ENCODE data around the gene ZNF438. TPM values are rescaled to one million over a fixed set of nuclear protein-coding genes. Genes with fewer than 3 reads are reported as not detected.

The ZNF438 gene
- polyA plus RNA-seq, 3 donors, result 5.4 to 11.1 (median 9.3) TPM

DNA sequence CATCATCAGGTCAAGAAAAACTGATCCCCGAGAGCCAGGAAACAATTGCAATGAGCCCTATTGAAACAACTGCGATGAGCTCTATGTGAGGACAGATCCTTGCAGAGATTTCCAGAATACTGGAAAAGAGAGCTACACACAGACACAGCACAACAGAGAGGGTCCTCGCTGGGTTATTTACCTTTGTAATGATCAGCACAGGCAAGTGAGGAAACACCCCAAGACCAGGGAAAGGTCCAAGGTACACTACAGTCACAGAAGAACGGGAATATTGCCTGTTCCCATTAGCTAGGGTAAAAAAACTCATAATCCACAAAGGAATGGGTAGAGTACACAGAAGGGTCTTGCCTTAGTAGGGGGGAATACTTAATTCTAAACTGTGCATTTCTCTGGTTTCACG is 152.7 kb downstream of the ZNF438 start:
- Histone ChIP-seq H3K9ac (ENCODE audit: insufficient read depth, low read length, poor library complexity, severe bottlenecking) (no peak overlapping the region), H3K79me2 (ENCODE audit: insufficient read depth, low read length) (no peaks in the 10 kb centered on the region), H3K4me3 (replicated peaks in 1 of 3; ENCODE audit: low read depth in 2 of 3, low read length in 3 of 3) (no peak overlapping the region), H3K27ac (ENCODE audit: low read depth in 1 of 2, low read length in 2 of 2) (no peak overlapping the region), H4K20me1 (ENCODE audit: insufficient read depth, low read length) (no peaks in the 10 kb centered on the region), H3K4me1 (ENCODE audit: control insufficient read depth in 1 of 2, insufficient read depth in 2 of 2, low read length in 2 of 2) (no peaks in the 10 kb centered on the region), H2AFZ (ENCODE audit: insufficient read depth, low read depth, low read length, poor library complexity, severe bottlenecking) (no peak overlapping the region), H3K27me3 (ENCODE audit: control insufficient read depth in 2 of 2, insufficient read depth in 2 of 2, low read length in 2 of 2) (no peaks in the 10 kb centered on the region), H3K36me3 (replicated peaks in 1 of 2; ENCODE audit: control insufficient read depth in 1 of 2, insufficient read depth in 2 of 2, low read length in 2 of 2) (peaks cover 18 to 31% of the 10 kb centered on the region in 2 donors), H3K4me2 (replicated peaks; ENCODE audit: extremely low read depth, low read length, poor library complexity, severe bottlenecking) (no peak overlapping the region), H3K9me3 (replicated peaks in 1 of 2; ENCODE audit: control insufficient read depth in 1 of 2, insufficient read depth in 1 of 2, low read length in 2 of 2) (no peaks in the 10 kb centered on the region)
- 100% methylated on average over 1 of the region's 5 CpGs for WGBS (ENCODE audit: insufficient coverage)
- H3K27me3 Mint-ChIP-seq (ENCODE audit: low read depth in 3 of 3), result no peaks in the 10 kb centered on the region
- peaks cover 0 to 5% (median 2%) of the 10 kb centered on the region in 7 donors for H3K9me3 Mint-ChIP-seq
- TF ChIP-seq, protein P1, sequence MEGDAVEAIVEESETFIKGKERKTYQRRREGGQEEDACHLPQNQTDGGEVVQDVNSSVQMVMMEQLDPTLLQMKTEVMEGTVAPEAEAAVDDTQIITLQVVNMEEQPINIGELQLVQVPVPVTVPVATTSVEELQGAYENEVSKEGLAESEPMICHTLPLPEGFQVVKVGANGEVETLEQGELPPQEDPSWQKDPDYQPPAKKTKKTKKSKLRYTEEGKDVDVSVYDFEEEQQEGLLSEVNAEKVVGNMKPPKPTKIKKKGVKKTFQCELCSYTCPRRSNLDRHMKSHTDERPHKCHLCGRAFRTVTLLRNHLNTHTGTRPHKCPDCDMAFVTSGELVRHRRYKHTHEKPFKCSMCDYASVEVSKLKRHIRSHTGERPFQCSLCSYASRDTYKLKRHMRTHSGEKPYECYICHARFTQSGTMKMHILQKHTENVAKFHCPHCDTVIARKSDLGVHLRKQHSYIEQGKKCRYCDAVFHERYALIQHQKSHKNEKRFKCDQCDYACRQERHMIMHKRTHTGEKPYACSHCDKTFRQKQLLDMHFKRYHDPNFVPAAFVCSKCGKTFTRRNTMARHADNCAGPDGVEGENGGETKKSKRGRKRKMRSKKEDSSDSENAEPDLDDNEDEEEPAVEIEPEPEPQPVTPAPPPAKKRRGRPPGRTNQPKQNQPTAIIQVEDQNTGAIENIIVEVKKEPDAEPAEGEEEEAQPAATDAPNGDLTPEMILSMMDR (IDR thresholded peaks at IDR 0.05), result no peak
- peaks cover 5% of the 10 kb centered on the region for H3K4me1 Mint-ChIP-seq
- intact Hi-C loops (cut with micrococcal nuclease), result no loop called here
- no peak for DNase-seq
- no peak overlapping the region for H3K4me3 Mint-ChIP-seq
- H3K36me3 Mint-ChIP-seq, result peaks cover 31 to 32% of the 10 kb centered on the region in 2 donors
- no peak overlapping the region for H3K27ac Mint-ChIP-seq

DNA sequence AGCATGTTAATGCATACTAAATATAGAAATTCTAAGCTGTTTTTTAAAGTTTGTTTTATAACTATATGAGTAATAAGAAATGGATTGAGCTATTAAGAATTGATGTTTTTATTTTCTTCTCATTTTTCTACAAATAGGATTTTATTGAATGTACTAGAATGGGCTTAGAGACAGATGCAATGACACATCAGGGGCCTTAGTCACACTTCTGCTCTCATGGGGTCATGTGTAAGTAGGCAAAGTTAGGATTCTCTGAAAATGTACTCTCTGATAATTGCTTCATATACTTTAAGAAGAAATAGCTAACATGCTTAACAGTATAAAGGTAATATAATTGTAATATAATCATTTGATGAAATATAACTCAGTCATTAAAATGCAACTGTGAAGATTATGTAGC is 154.6 kb downstream of the ZNF438 start:
- Histone ChIP-seq H3K4me3 (replicated peaks in 1 of 3; ENCODE audit: low read depth in 2 of 3, low read length in 3 of 3) (no peak overlapping the region), H3K79me2 (ENCODE audit: insufficient read depth, low read length) (no peaks in the 10 kb centered on the region), H3K9ac (ENCODE audit: insufficient read depth, low read length, poor library complexity, severe bottlenecking) (no peak overlapping the region), H3K27me3 (ENCODE audit: control insufficient read depth in 2 of 2, insufficient read depth in 2 of 2, low read length in 2 of 2) (no peaks in the 10 kb centered on the region), H3K27ac (ENCODE audit: low read depth in 1 of 2, low read length in 2 of 2) (no peak overlapping the region), H3K36me3 (replicated peaks in 1 of 2; ENCODE audit: control insufficient read depth in 1 of 2, insufficient read depth in 2 of 2, low read length in 2 of 2) (peaks cover 18 to 35% of the 10 kb centered on the region in 2 donors), H2AFZ (ENCODE audit: insufficient read depth, low read depth, low read length, poor library complexity, severe bottlenecking) (no peak overlapping the region), H4K20me1 (ENCODE audit: insufficient read depth, low read length) (no peaks in the 10 kb centered on the region), H3K9me3 (replicated peaks in 1 of 2; ENCODE audit: control insufficient read depth in 1 of 2, insufficient read depth in 1 of 2, low read length in 2 of 2) (no peaks in the 10 kb centered on the region), H3K4me2 (replicated peaks; ENCODE audit: extremely low read depth, low read length, poor library complexity, severe bottlenecking) (no peak overlapping the region), H3K4me1 (ENCODE audit: control insufficient read depth in 1 of 2, insufficient read depth in 2 of 2, low read length in 2 of 2) (no peaks in the 10 kb centered on the region)
- no peak overlapping the region for H3K27ac Mint-ChIP-seq
- intact Hi-C loops (cut with micrococcal nuclease), result no loop called here
- H3K4me1 Mint-ChIP-seq, result peaks cover under 1% of the 10 kb centered on the region
- H3K36me3 Mint-ChIP-seq, result peaks cover 37 to 38% of the 10 kb centered on the region in 2 donors
- no peak overlapping the region for H3K4me3 Mint-ChIP-seq
- no peaks in the 10 kb centered on the region for H3K27me3 Mint-ChIP-seq (ENCODE audit: low read depth in 3 of 3)
- TF ChIP-seq, protein P1 (IDR thresholded peaks at IDR 0.05), result no peak
- H3K9me3 Mint-ChIP-seq, result peaks cover 0 to 5% (median 2%) of the 10 kb centered on the region in 7 donors
- no peak for DNase-seq
